Hematopoietic multipotent progenitor cell (in vitro differentiated cells): ENCODE measurements around the gene STAT6. TPM values are rescaled to one million over a fixed set of nuclear protein-coding genes. Genes with fewer than 3 reads are reported as not detected.
A peak's percentile ranks its signal among the peaks of the same experiment; 100 is the strongest.

Experiments used
- DNase-seq, 3 donors: peaks; one replicate each; pipeline ENCODE4 v3.0.0-alpha.2; 2011 to 2015; ENCODE audit warnings: low read depth in 2 of 3, low spot score in 2 of 3
- total RNA-seq: library from RNA; depleted of rRNA; stranded (reverse); fragments of >200 nt; gene quantifications from one replicate; pipeline ENCODE4 v1.2.3, GENCODE V29; 2012

Gene STAT6
- total RNA-seq, 1 donor = 115 TPM

- no peak for DNase-seq
These were observed 5.0 kb downstream of the STAT6 start for GRCh38 chr12:57106021-57106708.

DNA sequence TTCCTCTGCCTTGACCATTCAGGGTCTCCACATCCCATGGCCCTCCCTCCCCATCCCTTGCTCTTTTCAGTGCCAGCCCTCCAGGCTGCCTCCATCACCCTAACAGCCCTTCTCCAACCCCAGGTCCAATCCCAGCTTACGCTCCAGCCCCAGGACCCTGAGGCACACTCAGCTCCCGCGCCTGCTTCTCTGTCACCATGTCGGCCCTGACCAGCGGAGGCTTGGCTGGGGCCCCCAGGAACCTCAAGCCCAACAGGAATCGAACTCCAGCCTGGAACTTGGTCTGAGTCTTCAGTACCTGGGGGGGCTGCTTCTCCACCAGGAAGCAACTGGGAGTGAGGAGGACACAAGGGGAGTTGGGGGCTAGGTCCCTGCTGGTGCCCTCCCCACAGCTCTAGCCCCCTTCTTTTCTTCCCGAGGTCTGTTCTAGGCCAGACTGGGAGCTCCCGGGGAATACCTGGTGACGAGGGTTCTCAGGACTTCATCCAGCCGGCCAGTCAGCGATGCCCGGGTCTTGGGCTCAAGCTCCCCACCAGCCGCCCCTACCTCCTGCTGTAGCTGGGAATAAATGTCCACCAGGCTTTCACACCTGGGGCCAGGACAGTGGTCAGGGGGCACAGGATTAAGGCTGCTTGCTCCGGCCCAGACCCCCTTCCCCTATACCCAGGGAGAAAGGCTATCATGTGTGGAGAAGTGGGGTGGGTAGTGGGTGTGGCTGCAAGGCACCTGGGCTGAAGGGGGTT lies 6.0 kb downstream of the STAT6 start:
- no peak for DNase-seq

DNA sequence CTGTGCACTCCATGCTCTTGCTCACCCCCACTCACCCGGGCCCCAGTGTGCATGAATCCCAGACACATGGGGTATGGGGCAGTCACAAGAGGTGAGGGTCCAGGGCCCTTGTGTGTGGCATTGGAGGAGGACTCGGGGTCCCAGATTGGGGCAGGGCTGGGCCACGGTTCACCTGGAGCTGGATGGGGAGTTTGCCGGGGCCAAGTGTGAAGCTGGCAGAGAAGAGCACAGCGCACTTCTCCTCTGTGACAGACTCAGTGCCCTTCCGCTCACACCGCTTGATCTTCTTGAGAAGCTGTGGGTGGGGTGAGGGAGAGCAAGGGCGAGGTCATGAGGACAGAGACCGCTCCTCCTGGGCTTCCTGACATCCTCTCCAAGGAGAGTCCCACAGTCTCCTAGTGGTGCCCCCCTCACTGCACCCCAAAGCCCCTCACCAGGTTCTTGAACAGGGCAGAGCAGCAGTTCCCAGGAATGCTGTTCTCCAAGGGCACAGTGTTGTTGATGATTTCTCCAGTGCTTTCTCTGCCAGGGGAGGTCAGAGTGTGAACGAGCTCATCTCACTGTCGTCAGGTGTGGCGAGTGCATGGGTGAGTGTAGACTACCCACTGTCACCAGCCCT lies 6.8 kb downstream of the STAT6 start:
- no peak for DNase-seq

GRCh38 chr12:57103856-57104255 lies 7.3 kb downstream of the STAT6 start:
- DNase-seq = no peak

- DNase-seq = no peak
These were observed 9.1 kb downstream of the STAT6 start for GRCh38 chr12:57101892-57102695.

GRCh38 chr12:57099766-57100165 lies 11.4 kb downstream of the STAT6 start:
- DNase-seq = no peak

DNA sequence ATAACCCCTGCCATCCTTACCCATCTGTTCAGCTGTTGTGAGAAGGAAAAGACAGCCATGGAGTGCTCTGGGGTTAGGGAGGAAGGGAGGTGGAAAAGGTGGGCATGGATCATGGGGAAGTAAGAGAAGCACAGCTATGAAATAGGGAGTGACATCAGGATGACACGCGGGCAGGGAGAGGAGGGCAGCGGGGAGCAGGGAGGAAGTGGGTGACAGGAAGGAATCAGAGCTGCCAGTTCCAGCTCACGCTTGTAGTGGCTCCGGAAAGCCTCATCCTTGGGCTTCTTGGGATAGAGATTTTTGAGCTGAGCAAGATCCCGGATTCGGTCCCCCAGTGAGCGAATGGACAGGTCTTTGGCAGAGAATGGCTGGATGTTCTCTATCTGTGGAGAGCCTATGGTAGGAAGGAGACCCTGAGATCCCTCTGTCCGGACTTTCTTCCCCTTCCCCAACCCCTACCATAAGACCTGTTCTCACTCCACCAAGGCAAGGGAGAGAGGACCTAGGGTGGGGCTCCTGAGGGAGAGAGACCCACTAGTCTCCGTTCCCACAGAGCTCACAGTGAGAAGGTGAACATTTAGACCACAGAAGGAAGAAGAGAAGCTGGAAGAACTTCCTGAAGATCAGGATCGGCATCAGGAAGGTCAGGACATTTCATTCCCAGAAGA lies 12.0 kb downstream of the STAT6 start:
- no peak for DNase-seq

DNA sequence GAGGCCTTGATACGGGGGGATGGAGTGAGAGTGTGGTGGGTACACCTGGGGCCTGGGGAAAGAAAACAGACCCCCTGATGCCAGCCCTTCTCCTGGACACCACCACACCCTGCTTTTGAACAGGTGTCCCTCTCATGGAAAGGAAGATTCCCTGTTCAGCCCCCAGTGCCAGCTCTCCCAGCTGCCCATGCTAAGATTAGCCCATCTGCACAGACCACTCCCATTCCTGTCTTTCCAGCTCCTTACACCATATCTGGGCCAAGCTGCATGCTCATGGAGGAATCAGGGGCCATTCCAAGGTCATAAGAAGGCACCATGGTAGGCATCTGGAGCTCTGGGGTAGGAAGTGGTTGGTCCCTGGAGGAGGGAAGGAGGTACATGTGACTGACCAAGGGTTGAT lies 12.6 kb downstream of the STAT6 start:
- DNase-seq = no peak

DNA sequence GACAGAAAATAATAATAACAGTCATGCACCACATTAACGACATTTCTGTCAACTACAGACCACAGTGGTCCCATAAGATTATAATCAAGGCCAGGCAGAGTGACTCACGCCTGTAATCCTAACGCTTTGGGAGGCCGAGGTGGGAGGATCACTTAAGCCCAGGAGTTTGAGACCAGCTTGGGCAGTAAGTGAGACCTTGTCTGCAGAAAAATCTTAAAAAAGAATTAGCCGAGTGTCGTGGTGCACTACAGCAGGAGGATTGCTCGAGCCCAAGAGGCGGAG lies 13.7 kb downstream of the STAT6 start:
- DNase-seq = no peak

DNA sequence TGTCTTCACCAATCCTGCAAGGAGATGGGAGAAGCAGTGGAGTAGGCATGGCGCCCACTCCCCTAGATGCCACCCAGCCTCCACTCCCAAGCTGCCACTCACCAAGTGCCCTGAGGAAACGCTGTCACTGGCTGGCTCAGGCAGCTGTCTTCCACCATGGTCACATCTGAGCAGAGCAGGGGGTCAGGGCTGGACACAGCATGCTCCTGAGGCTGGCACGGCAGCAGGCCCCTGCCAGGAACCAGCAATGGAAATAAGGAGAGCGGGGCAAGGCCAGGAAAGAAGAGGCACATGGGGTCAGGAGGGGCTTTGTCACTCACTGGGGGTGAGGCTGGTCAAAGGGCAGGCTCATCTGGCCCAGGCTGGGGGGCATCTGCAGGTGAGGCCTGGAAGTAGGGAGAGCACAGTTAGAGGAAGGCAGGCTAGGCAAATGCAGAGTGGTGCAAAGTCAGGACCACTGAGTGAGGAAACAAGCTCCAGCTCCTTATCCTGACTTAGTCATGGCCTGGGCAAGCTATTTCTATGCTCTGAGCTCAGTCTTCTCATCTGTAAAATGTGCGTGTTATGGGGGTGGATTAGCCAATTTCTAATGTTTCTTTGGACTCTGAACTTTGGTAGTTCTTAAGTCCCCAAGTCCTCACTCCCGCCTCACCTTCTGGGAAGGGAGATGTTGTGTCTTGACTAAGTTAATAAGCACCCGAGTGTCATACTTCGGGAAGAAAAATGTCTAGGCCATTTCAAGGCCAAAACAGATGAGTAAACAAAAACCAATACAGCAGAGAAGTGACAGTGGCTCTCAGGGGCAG lies 14.2 kb downstream of the STAT6 start:
- DNase-seq = no peak

DNA sequence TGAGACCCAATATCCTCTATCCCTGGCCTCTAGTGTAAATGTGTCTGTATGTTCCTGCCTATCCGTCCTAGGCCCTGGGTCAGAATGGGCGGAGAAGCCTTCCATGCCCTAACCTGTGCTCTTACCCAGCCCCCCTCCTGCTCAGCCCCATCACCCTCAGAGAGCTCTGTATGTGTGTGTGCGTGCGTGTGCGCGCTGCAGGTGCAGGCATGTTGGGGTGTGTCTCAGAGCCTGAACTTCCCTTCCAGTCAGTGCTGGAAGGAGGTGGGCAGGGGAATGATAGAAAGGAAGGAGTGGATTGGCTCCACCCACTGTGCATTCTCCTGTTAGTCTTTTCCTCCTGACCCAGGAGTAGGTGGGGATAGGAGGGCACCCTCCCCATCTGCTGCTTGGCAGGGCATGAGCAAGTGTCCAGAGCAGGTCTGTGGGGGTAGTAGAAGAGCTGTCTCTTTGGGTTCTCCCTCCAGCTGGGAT lies 15.0 kb downstream of the STAT6 start:
- DNase-seq = no peak

DNA sequence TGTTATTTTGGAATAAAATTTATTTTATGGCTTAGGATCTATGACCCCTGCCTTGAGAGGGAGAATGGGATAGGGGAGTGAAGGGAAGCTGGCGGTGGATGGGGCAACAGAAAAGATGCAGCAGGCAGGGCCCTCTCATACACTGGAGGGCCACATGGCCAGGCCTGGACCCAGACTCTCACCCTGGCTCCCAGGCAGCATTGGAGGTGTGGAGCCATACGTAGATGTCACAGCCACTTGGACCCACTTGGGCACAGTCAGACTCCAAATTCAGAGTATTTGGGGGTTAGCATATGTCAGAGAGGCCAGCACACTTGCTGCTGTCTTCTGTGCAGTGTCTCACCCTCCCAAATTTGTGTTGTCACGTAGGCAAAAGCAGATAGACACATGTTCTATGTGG lies 15.7 kb downstream of the STAT6 start:
- no peak for DNase-seq

- no peak for DNase-seq
These were observed 16.7 kb downstream of the STAT6 start for GRCh38 chr12:57094208-57095160.

GRCh38 chr12:57093415-57094207 lies 17.6 kb downstream of the STAT6 start:
- DNase-seq = peak in 2 of 3 donors; percentile 65 to 69

DNA sequence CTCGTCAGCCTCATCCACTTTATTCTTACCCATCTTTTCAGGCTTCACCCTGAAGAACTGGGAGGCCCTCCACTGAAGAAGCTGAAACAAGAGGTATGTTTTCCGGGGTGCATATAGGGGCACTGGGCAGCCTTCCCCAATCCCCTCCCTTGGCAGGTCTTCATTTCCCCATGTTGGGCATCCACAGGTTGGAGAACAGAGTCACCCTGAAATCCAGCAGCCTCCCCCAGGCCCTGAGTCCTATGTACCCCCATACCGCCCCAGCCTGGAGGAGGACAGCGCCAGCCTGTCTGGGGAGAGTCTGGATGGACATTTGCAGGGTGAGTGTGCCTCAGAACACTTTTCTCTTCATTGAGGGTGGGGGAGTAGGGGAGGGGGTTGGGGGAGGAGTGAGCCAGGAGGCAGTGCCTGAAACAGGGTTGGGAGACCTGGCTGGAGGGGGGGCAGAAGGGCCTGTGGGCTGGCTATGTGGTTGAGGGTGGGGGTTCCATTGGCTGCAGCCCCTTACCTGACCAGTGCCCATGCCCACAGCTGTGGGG lies 18.2 kb downstream of the STAT6 start:
- DNase-seq = no peak

GRCh38 chr12:57092529-57092862 lies 18.7 kb downstream of the STAT6 start:
- no peak for DNase-seq

- DNase-seq = no peak
These were observed 19.3 kb downstream of the STAT6 start for GRCh38 chr12:57091638-57092528.
